HepG2 (cell line): ENCODE measurements around the gene PC. TPM values are rescaled to one million over a fixed set of nuclear protein-coding genes. Genes with fewer than 3 reads are reported as not detected.

Experiments
- ATAC-seq: fragments of 200-7000 bp; cut with Tn5 transposase; 3 replicates; pipeline ENCODE4 v1.9.1; 2020; ENCODE audit warnings: mild to moderate bottlenecking, moderate library complexity
- BruUV-seq: library from RNA; stranded (reverse); fragments of 400-500 nt; replicated peaks from 2 replicates; lab custom pipeline; 2021; lab: Mats Ljungman, UMichigan
- CTCF ChIA-PET: fragments of 300-600 bp; formaldehyde crosslinking; extraction: SDS; loops from one replicate; lab custom pipeline; 2021; ENCODE audit warnings: low total read pairs, inconsistent platforms, low intra/inter-chr PET ratio; lab: Yijun Ruan, JAX
- POLR2A ChIA-PET: fragments of 350-600 bp; sonication (Branson Sonifier 250); formaldehyde crosslinking; loops from one replicate; lab custom pipeline; 2020; ENCODE audit warnings: antibody characterized with exemption, inconsistent platforms; lab: Yijun Ruan, JAX
- DNase-seq: peaks from one replicate; pipeline ENCODE4 v3.0.0-alpha.2; 2015; ENCODE audit warnings: low spot score
- FAIRE-seq: peaks from 3 replicates; lab custom pipeline; 2011; peaks lifted over from hg19 to GRCh38; lab: Jason Lieb, UNC
- H2AFZ ChIP-seq: one replicate; pipeline ENCODE4 v1.6.1; 2011; ENCODE audit warnings: low read length, inconsistent platforms
- H3K27ac ChIP-seq: fragments of 300-600 bp; 3 replicates; pipeline ENCODE4 v1.8.0; 2011; ENCODE audit warnings: mixed run types, mild to moderate bottlenecking, mixed read lengths, low read length, inconsistent platforms; ENCODE audit not compliant: insufficient read depth; ENCODE audit errors: extremely low read length
- H3K27me3 ChIP-seq, 2 experiments: fragments of 200-600 bp in 1 of 2; 2 replicates in 1 of 2; 3 replicates in 1 of 2; pipeline versions ENCODE4 v1.6.0 to v1.8.0; 2011; ENCODE audit warnings: low read length in 2 of 2, mild to moderate bottlenecking in 2 of 2, moderate library complexity in 2 of 2, inconsistent platforms in 1 of 2; ENCODE audit not compliant: insufficient read depth in 2 of 2, control insufficient read depth in 1 of 2
- H3K36me3 ChIP-seq, 2 experiments: fragments of 200-600 bp in 1 of 2; replicated peaks in 1 of 2; 2 replicates in 1 of 2; 3 replicates in 1 of 2; pipeline versions ENCODE4 v1.5.1 to v1.8.0; 2011; ENCODE audit warnings: low read length in 2 of 2, inconsistent platforms in 1 of 2; ENCODE audit not compliant: insufficient read depth in 2 of 2, control insufficient read depth in 1 of 2
- H3K4me1 ChIP-seq: 2 replicates; pipeline ENCODE4 v1.5.1; 2012; ENCODE audit warnings: low read length, inconsistent platforms; ENCODE audit not compliant: insufficient read depth
- H3K4me2 ChIP-seq: 2 replicates; pipeline ENCODE4 v1.6.0; 2011; ENCODE audit warnings: low read depth, low read length, inconsistent platforms
- H3K4me3 ChIP-seq, 3 experiments: fragments of 200-600 bp in 1 of 3; sonication (generic), shearing (Covaris generic) in 1 of 3; replicated peaks in 1 of 3; 2 replicates each; pipeline ENCODE4 v1.5.1; 2011 to 2016; ENCODE audit warnings: low read length in 3 of 3, inconsistent platforms in 2 of 3, low read depth in 2 of 3, mild to moderate bottlenecking in 2 of 3, control low read depth in 1 of 3, mixed read lengths in 1 of 3; ENCODE audit not compliant: insufficient read depth in 1 of 3
- H3K79me2 ChIP-seq: one replicate; pipeline ENCODE4 v1.6.1; 2011; ENCODE audit warnings: low read length, inconsistent platforms; ENCODE audit not compliant: insufficient read depth
- H3K9ac ChIP-seq: 2 replicates; pipeline ENCODE4 v1.6.0; 2011; ENCODE audit warnings: mild to moderate bottlenecking, low read depth, low read length, inconsistent platforms; ENCODE audit not compliant: insufficient read depth
- H3K9me3 ChIP-seq: 2 replicates; pipeline ENCODE4 v1.5.1; 2012; ENCODE audit warnings: mild to moderate bottlenecking, low read length
- H4K20me1 ChIP-seq: 2 replicates; pipeline ENCODE4 v1.6.0; 2011; ENCODE audit warnings: inconsistent platforms, mild to moderate bottlenecking, low read length, moderate library complexity; ENCODE audit not compliant: insufficient read depth
- CREB1 ChIP-seq, 2 experiments: fragments of 450-650 bp in 1 of 2; IDR thresholded peaks; 2 replicates each; pipeline ENCODE4 v1.6.1; 2016 to 2017; ENCODE audit warnings: control low read depth in 1 of 2, mild to moderate bottlenecking in 1 of 2, missing compliant biosample characterization in 1 of 2, missing genetic modification characterization in 1 of 2
- FOXA3 ChIP-seq: IDR thresholded peaks from 2 replicates; pipeline ENCODE4 v1.6.1; 2016; ENCODE audit warnings: missing genetic modification reagents, missing compliant biosample characterization
- GATAD2A ChIP-seq: IDR thresholded peaks from 2 replicates; pipeline ENCODE4 v1.6.1; 2016
- HCFC1 ChIP-seq: fragments of 150-350 bp; IDR thresholded peaks from 2 replicates; pipeline ENCODE4 v1.6.1; 2014; ENCODE audit warnings: low read depth, low read length
- HHEX ChIP-seq: IDR thresholded peaks from 2 replicates; pipeline ENCODE4 v1.6.1; 2016; ENCODE audit warnings: control low read depth
- MAFF ChIP-seq: IDR thresholded peaks from 2 replicates; pipeline ENCODE4 v1.6.1; 2011; ENCODE audit warnings: low read depth, low read length, improper control_type of control experiment
- NCOA2 ChIP-seq: sonication (generic); formaldehyde crosslinking; IDR thresholded peaks from 2 replicates; pipeline ENCODE4 v1.8.0; 2022; ENCODE audit warnings: inconsistent platforms
- NFIC ChIP-seq: IDR thresholded peaks from 2 replicates; pipeline ENCODE4 v1.6.1; 2012; ENCODE audit warnings: mild to moderate bottlenecking, low read length, inconsistent platforms
- POGZ ChIP-seq: sonication (generic); formaldehyde crosslinking; IDR thresholded peaks from 2 replicates; pipeline ENCODE4 v1.4.0; 2020; ENCODE audit warnings: mild to moderate bottlenecking, missing genetic modification reagents
- RXRA ChIP-seq: sonication (generic); formaldehyde crosslinking; IDR thresholded peaks from 2 replicates; pipeline ENCODE4 v1.5.1; 2020; ENCODE audit warnings: missing genetic modification reagents
- SIN3B ChIP-seq: fragments of 150-350 bp; IDR thresholded peaks from 2 replicates; pipeline ENCODE4 v1.6.1; 2014; ENCODE audit warnings: low read length
- YEATS2 ChIP-seq: sonication (generic); formaldehyde crosslinking; IDR thresholded peaks from 2 replicates; pipeline ENCODE4 v1.4.0; 2020; ENCODE audit warnings: missing genetic modification reagents, borderline replicate concordance
- ZBTB21 ChIP-seq: sonication (generic); formaldehyde crosslinking; IDR thresholded peaks from 2 replicates; pipeline ENCODE4 v1.4.0; 2020; ENCODE audit warnings: missing genetic modification reagents
- ZNF333 ChIP-seq: sonication (generic); formaldehyde crosslinking; IDR thresholded peaks from 2 replicates; pipeline ENCODE4 v1.4.0; 2020; ENCODE audit warnings: mild to moderate bottlenecking, missing genetic modification reagents, borderline replicate concordance
- ZNF644 ChIP-seq: IDR thresholded peaks from 2 replicates; pipeline ENCODE4 v1.6.1; 2016; ENCODE audit warnings: low read depth
- ZNF781 ChIP-seq: sonication (generic); formaldehyde crosslinking; IDR thresholded peaks from 2 replicates; pipeline ENCODE4 v1.5.1; 2020; ENCODE audit warnings: borderline replicate concordance, mild to moderate bottlenecking, missing genetic modification reagents; ENCODE audit errors: not compliant biosample characterization
- ZSCAN25 ChIP-seq: sonication (generic); formaldehyde crosslinking; IDR thresholded peaks from 2 replicates; pipeline ENCODE4 v1.8.0; 2022; ENCODE audit warnings: mild to moderate bottlenecking, missing genetic modification reagents
- WGBS: methylation state at CpG from one replicate; pipeline ENCODE4 v1.1.6; 2017; ENCODE audit warnings: low lambda C conversion rate; 5-methylcytosine and 5-hydroxymethylcytosine counted together
- in situ Hi-C: cut with HindIII; loops from 2 replicates; pipeline ENCODE4 v1.10.0; 2017; ENCODE audit warnings: low pct_unique_long_range_greater_than_20kb; ENCODE audit not compliant: extremely low pct_ligation_motif_present
- intact Hi-C: fragments of 100-400 bp; cut with micrococcal nuclease; formaldehyde crosslinking; loops from one replicate; pipeline ENCODE4 v1.10.0; 2022; ENCODE audit not compliant: unreplicated experiment
- polyA plus RNA-seq, 8 experiments: library from polyadenylated mRNA; depleted of rRNA in 3 of 8; stranded (reverse) in 7 of 8; unstranded in 1 of 8; fragments of >200 nt; fragmentation: Illumina TruSeq in 4 of 8; extraction: Trizol in 4 of 8; gene quantifications; 2 replicates each; pipeline versions ENCODE4 v1.2.1 to v1.2.3, GENCODE V29; 2011 to 2016; ENCODE audit warnings: low read depth in 4 of 8, missing spikeins in 1 of 8, mixed read lengths in 1 of 8; ENCODE audit not compliant: insufficient read depth in 1 of 8
- total RNA-seq, 5 experiments: library from RNA; depleted of rRNA; stranded (reverse); fragments of >200 nt; fragmentation: Illumina TruSeq; extraction: Trizol; gene quantifications; 2 replicates each; pipeline ENCODE4 v1.2.3, GENCODE V29; 2016; ENCODE audit warnings: low read depth in 1 of 5
- TF ChIP-seq, protein P1 (sequence below): IDR thresholded peaks from 2 replicates; pipeline ENCODE4 v1.4.0; 2020; ENCODE audit warnings: mild to moderate bottlenecking, missing genetic modification reagents
- TF ChIP-seq, protein P2 (sequence below): sonication (generic); formaldehyde crosslinking; IDR thresholded peaks from 2 replicates; pipeline ENCODE4 v1.5.1; 2020; ENCODE audit warnings: mild to moderate bottlenecking, missing genetic modification reagents, moderate library complexity

The PC gene
- total and polyA plus RNA-seq, 2 of the 13 experiments (the other 11 are each of a cell fraction or from before 2014, with no cell fraction given): 29.0 to 39.0 TPM

DNA sequence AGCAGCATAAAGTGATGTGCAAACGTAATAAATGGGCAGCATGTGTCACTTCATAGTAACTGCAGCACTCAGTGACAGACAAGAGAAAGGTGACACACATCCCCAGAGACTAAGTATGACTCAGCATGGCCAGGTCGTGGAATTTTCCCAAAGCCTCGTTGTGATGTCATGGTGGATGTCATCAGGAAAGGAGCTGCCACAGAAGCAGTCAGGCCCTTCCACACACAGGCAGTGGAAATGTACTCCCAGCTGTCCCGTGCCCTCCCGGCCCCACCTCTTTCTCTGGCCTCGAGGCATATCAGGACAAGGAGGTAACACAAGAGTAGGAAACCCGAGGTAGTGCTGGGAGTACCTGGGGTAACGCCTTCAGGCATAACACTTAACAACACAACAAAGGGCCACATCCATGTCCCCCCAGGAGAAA, 8.1 kb downstream of the PC start:
- Histone ChIP-seq H3K27me3 (no peaks in the 10 kb centered on the region), H2AFZ (no peak overlapping the region), H3K4me1 (peaks cover 26% of the 10 kb centered on the region), H4K20me1 (no peaks in the 10 kb centered on the region), H3K27ac (peak overlapping the region; percentile 26), H3K4me2 (no peak overlapping the region), H3K4me3 (no peak overlapping the region), H3K9me3 (no peaks in the 10 kb centered on the region), H3K9ac (no peak overlapping the region), H3K79me2 (no peaks in the 10 kb centered on the region), H3K36me3 (peaks cover 0 to 2% of the 10 kb centered on the region in 2 experiments; a peak in 2 of 5 replicates)
- in situ Hi-C loops: no loop called here
- no TSS peak for BruUV-seq
- ATAC-seq (peak; percentile 71), FAIRE-seq (peak; percentile 51), DNase-seq (peak; percentile 87)
- intact Hi-C loops: no loop called here
- 55% methylated on average over 8 of the region's 8 CpGs for WGBS
- ChIA-PET POLR2A (interaction anchor here (1.0 to 2.2 kb wide), 4 partner anchors 9 to 48 kb away, joined by 3 to 8 read pairs (median 6); partner anchors contain the start of gene PC), CTCF (no interaction called here)
- TF ChIP-seq POGZ (CRISPR knock-in tag) (peak; percentile 39; the same call in 1 of the 2 replicates), MAFF (peak; percentile 82), HHEX (CRISPR knock-in tag) (no peak), NCOA2 (peak; percentile 11; the same call in 1 of the 2 replicates), ZNF644 (CRISPR knock-in tag) (peak; percentile 12; the same call in 1 of the 2 replicates), RXRA (CRISPR knock-in tag) (peak; percentile 53; the same call in 1 of the 2 replicates), NFIC (peak; percentile 26; the same call in 1 of the 2 replicates), SIN3B (no peak), CREB1 (IDR thresholded peaks at IDR 0.05) (peak; percentile 89), CREB1 (CRISPR knock-in tag; IDR thresholded peaks at IDR 0.05) (peak; percentile 90), ZNF781 (no peak), HCFC1 (no peak), ZNF333 (CRISPR knock-in tag) (no peak), YEATS2 (CRISPR knock-in tag) (peak; percentile 20; the same call in 1 of the 2 replicates), FOXA3 (CRISPR knock-in tag) (0 out of 2 replicates have a peak, but pooled peaks have one; percentile 27), ZSCAN25 (CRISPR knock-in tag) (no peak), GATAD2A (CRISPR knock-in tag) (peak; percentile 62), ZBTB21 (peak; percentile 99)
- TF ChIP-seq, protein P1, sequence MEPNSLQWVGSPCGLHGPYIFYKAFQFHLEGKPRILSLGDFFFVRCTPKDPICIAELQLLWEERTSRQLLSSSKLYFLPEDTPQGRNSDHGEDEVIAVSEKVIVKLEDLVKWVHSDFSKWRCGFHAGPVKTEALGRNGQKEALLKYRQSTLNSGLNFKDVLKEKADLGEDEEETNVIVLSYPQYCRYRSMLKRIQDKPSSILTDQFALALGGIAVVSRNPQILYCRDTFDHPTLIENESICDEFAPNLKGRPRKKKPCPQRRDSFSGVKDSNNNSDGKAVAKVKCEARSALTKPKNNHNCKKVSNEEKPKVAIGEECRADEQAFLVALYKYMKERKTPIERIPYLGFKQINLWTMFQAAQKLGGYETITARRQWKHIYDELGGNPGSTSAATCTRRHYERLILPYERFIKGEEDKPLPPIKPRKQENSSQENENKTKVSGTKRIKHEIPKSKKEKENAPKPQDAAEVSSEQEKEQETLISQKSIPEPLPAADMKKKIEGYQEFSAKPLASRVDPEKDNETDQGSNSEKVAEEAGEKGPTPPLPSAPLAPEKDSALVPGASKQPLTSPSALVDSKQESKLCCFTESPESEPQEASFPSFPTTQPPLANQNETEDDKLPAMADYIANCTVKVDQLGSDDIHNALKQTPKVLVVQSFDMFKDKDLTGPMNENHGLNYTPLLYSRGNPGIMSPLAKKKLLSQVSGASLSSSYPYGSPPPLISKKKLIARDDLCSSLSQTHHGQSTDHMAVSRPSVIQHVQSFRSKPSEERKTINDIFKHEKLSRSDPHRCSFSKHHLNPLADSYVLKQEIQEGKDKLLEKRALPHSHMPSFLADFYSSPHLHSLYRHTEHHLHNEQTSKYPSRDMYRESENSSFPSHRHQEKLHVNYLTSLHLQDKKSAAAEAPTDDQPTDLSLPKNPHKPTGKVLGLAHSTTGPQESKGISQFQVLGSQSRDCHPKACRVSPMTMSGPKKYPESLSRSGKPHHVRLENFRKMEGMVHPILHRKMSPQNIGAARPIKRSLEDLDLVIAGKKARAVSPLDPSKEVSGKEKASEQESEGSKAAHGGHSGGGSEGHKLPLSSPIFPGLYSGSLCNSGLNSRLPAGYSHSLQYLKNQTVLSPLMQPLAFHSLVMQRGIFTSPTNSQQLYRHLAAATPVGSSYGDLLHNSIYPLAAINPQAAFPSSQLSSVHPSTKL (CRISPR knock-in tag): peak; percentile 52
- TF ChIP-seq, protein P2, sequence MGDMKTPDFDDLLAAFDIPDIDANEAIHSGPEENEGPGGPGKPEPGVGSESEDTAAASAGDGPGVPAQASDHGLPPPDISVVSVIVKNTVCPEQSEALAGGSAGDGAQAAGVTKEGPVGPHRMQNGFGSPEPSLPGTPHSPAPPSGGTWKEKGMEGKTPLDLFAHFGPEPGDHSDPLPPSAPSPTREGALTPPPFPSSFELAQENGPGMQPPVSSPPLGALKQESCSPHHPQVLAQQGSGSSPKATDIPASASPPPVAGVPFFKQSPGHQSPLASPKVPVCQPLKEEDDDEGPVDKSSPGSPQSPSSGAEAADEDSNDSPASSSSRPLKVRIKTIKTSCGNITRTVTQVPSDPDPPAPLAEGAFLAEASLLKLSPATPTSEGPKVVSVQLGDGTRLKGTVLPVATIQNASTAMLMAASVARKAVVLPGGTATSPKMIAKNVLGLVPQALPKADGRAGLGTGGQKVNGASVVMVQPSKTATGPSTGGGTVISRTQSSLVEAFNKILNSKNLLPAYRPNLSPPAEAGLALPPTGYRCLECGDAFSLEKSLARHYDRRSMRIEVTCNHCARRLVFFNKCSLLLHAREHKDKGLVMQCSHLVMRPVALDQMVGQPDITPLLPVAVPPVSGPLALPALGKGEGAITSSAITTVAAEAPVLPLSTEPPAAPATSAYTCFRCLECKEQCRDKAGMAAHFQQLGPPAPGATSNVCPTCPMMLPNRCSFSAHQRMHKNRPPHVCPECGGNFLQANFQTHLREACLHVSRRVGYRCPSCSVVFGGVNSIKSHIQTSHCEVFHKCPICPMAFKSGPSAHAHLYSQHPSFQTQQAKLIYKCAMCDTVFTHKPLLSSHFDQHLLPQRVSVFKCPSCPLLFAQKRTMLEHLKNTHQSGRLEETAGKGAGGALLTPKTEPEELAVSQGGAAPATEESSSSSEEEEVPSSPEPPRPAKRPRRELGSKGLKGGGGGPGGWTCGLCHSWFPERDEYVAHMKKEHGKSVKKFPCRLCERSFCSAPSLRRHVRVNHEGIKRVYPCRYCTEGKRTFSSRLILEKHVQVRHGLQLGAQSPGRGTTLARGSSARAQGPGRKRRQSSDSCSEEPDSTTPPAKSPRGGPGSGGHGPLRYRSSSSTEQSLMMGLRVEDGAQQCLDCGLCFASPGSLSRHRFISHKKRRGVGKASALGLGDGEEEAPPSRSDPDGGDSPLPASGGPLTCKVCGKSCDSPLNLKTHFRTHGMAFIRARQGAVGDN (CRISPR knock-in tag): peak; percentile 36; the same call in 1 of the 2 replicates
